ENCODE data around the gene PRR23E. TPM values are rescaled to one million over a fixed set of nuclear protein-coding genes. Genes with fewer than 3 reads are reported as not detected.

The PRR23E gene
- total RNA-seq, 1 experiment from 2014 or later, result not detected

GRCh38 chr3:127147291-127147885, 45.5 kb upstream of the PRR23E start:
- Mint-ChIP-seq H3K36me3 (ENCODE audit: insufficient read depth, unreplicated experiment) (no peaks in the 10 kb centered on the region), H3K4me3 (ENCODE audit: unreplicated experiment) (no peak overlapping the region), H3K27ac (ENCODE audit: low read depth, unreplicated experiment) (no peak overlapping the region), H3K27me3 (ENCODE audit: insufficient read depth, unreplicated experiment) (no peaks in the 10 kb centered on the region), H3K9me3 (ENCODE audit: unreplicated experiment) (no peaks in the 10 kb centered on the region), H3K4me1 (ENCODE audit: insufficient read depth, unreplicated experiment) (no peaks in the 10 kb centered on the region)
- ChIA-PET CTCF (no interaction called here), POLR2A (no interaction called here)
- BruUV-seq (replicated peaks), result no TSS peak
- TF ChIP-seq, protein P1, sequence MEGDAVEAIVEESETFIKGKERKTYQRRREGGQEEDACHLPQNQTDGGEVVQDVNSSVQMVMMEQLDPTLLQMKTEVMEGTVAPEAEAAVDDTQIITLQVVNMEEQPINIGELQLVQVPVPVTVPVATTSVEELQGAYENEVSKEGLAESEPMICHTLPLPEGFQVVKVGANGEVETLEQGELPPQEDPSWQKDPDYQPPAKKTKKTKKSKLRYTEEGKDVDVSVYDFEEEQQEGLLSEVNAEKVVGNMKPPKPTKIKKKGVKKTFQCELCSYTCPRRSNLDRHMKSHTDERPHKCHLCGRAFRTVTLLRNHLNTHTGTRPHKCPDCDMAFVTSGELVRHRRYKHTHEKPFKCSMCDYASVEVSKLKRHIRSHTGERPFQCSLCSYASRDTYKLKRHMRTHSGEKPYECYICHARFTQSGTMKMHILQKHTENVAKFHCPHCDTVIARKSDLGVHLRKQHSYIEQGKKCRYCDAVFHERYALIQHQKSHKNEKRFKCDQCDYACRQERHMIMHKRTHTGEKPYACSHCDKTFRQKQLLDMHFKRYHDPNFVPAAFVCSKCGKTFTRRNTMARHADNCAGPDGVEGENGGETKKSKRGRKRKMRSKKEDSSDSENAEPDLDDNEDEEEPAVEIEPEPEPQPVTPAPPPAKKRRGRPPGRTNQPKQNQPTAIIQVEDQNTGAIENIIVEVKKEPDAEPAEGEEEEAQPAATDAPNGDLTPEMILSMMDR (IDR thresholded peaks at IDR 0.05; ENCODE audit: unreplicated experiment), result no peak
- intact Hi-C loops (cut with micrococcal nuclease), result no loop called here
- DNase-seq (ENCODE audit: unreplicated experiment), result no peak

DNA sequence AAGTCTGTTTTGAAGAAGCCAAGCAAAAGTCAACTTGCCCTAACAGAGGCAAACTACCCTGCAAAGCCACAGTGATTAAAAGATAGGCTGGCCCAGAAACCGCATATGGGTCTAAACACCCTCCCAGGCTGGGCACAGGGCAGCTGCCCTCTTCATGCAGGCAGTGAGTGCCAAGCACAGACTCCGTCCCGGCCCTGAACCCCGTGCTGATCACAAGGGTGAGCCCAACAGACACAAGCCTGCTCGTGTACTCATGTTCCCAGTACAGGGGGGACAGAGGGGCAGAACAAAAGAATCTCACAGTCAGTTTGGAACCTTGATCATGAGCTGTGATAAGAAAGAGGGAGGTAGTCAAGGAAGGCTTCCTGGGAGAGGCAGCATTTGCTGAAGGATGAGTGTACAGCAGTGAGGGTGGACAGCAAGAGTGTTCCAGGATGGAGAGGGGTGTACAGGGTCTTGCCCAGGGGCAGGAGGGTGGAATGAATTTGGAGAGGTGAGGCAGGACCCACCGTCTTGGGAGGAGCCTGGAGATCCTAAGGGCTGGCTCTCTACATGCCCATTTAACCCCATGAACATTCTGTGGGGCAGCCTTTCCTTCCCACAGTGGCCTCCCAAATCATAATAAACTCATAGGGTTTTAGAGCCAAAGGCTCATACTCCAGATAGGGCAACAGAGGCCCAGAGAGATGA, 43.2 kb upstream of the PRR23E start:
- DNase-seq (ENCODE audit: unreplicated experiment), result no peak
- Mint-ChIP-seq H3K9me3 (ENCODE audit: unreplicated experiment) (no peaks in the 10 kb centered on the region), H3K27me3 (ENCODE audit: insufficient read depth, unreplicated experiment) (no peaks in the 10 kb centered on the region), H3K4me3 (ENCODE audit: unreplicated experiment) (no peak overlapping the region), H3K4me1 (ENCODE audit: insufficient read depth, unreplicated experiment) (no peaks in the 10 kb centered on the region), H3K27ac (ENCODE audit: low read depth, unreplicated experiment) (no peak overlapping the region), H3K36me3 (ENCODE audit: insufficient read depth, unreplicated experiment) (no peaks in the 10 kb centered on the region)
- TF ChIP-seq, protein P1 (IDR thresholded peaks at IDR 0.05; ENCODE audit: unreplicated experiment), result no peak
- POLR2A ChIA-PET, result interaction anchor here (0.7 kb wide), 1 partner anchor 154 kb away, joined by 3 read pairs; no protein-coding TSS in a partner anchor
- CTCF ChIA-PET, result interaction anchor here (0.6 kb wide), 1 partner anchor 437 kb away, joined by 3 read pairs; no protein-coding TSS in a partner anchor
- no TSS peak for BruUV-seq (replicated peaks)
- intact Hi-C loops (cut with micrococcal nuclease), result no loop called here

DNA sequence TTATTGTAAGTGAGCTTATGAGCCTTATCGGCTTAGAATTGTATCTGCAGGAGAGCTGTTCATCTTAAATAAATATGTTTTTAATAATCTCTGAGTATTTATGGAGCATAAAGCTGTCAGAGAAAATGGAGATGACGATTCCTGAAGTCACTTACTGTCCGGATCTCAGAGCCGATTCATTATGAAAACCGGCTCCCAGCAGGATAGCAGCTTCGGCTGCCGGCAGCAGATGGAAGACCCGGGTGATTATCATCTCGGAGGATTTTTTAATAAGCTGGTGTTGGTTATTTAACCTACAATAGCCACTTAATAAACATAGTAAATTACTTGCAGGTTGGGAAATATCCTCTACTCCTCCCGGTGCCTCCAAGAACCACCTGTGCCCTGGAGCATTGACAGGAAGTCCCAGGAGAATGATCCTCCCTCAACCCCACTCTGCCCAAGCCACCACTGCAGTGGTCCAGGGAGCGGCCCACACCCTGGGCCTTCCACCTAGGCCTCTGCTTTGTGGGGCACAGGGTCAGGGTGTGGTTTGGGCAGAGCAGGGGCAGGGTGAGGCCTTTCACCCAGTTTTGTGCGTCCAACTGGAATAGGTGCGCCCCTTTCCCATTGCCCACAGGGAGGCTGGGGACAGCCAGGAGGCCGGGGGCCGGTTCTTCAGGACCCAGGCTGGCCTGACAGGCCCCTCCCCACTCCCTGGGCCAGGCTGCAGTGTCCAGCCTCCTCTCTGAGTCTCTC, 42.2 kb upstream of the PRR23E start:
- no TSS peak for BruUV-seq (replicated peaks)
- POLR2A ChIA-PET, result interaction anchor here (0.6 to 0.7 kb wide), 2 partner anchors 124 to 153 kb away, joined by 3 read pairs; no protein-coding TSS in a partner anchor
- no peaks in the 10 kb centered on the region for H3K36me3 Mint-ChIP-seq (ENCODE audit: insufficient read depth, unreplicated experiment)
- DNase-seq (ENCODE audit: unreplicated experiment), result no peak
- CTCF ChIA-PET, result interaction anchor here (0.6 kb wide), 1 partner anchor 438 kb away, joined by 3 read pairs; no protein-coding TSS in a partner anchor
- H3K4me1 Mint-ChIP-seq (ENCODE audit: insufficient read depth, unreplicated experiment), result no peaks in the 10 kb centered on the region
- no peaks in the 10 kb centered on the region for H3K9me3 Mint-ChIP-seq (ENCODE audit: unreplicated experiment)
- intact Hi-C loops (cut with micrococcal nuclease), result no loop called here
- H3K27ac Mint-ChIP-seq (ENCODE audit: low read depth, unreplicated experiment), result no peak overlapping the region
- TF ChIP-seq, protein P1 (IDR thresholded peaks at IDR 0.05; ENCODE audit: unreplicated experiment), result no peak
- H3K27me3 Mint-ChIP-seq (ENCODE audit: insufficient read depth, unreplicated experiment), result no peaks in the 10 kb centered on the region
- no peak overlapping the region for H3K4me3 Mint-ChIP-seq (ENCODE audit: unreplicated experiment)

- Mint-ChIP-seq H3K4me3 (ENCODE audit: unreplicated experiment) (no peak overlapping the region), H3K4me1 (ENCODE audit: insufficient read depth, unreplicated experiment) (no peaks in the 10 kb centered on the region), H3K36me3 (ENCODE audit: insufficient read depth, unreplicated experiment) (no peaks in the 10 kb centered on the region), H3K27me3 (ENCODE audit: insufficient read depth, unreplicated experiment) (no peaks in the 10 kb centered on the region), H3K9me3 (ENCODE audit: unreplicated experiment) (no peaks in the 10 kb centered on the region), H3K27ac (ENCODE audit: low read depth, unreplicated experiment) (no peak overlapping the region)
- CTCF ChIA-PET, result no interaction called here
- intact Hi-C loops (cut with micrococcal nuclease), result no loop called here
- no TSS peak for BruUV-seq (replicated peaks)
- POLR2A ChIA-PET, result interaction anchor here (0.6 kb wide), 1 partner anchor 124 kb away, joined by 3 read pairs; no protein-coding TSS in a partner anchor
- TF ChIP-seq, protein P1 (IDR thresholded peaks at IDR 0.05; ENCODE audit: unreplicated experiment), result no peak
- no peak for DNase-seq (ENCODE audit: unreplicated experiment)
Observed at GRCh38 chr3:127151251-127151564, 41.7 kb upstream of the PRR23E start.
